Mesenchymal stem cell (in vitro differentiated cells and primary cell): ENCODE measurements around the gene CCAR1.
A peak's percentile ranks its signal among the peaks of the same experiment; 100 is the strongest.

Experiments
- DNase-seq: peaks from one replicate; pipeline ENCODE4 v3.0.0-alpha.2; 2013
- H2AFZ ChIP-seq: one replicate; pipeline ENCODE4 v1.6.1; 2013; ENCODE audit warnings: low read depth, mild to moderate bottlenecking, control low read depth, inconsistent platforms, low read length, moderate library complexity
- H2AK5ac ChIP-seq: 2 replicates; pipeline ENCODE4 v1.6.1; 2013; ENCODE audit warnings: low read length, moderate library complexity, mild to moderate bottlenecking, inconsistent platforms; ENCODE audit not compliant: severe bottlenecking
- H2BK120ac ChIP-seq: one replicate; pipeline ENCODE4 v1.6.1; 2013; ENCODE audit warnings: low read depth, mild to moderate bottlenecking, inconsistent platforms, low read length, moderate library complexity
- H2BK12ac ChIP-seq, 2 experiments: one replicate each; pipeline ENCODE4 v1.6.1; 2013; ENCODE audit warnings: inconsistent platforms in 2 of 2, low read length in 2 of 2, mild to moderate bottlenecking in 2 of 2, moderate library complexity in 2 of 2, control low read depth in 1 of 2
- H2BK15ac ChIP-seq: one replicate; pipeline ENCODE4 v1.6.1; 2013; ENCODE audit warnings: mild to moderate bottlenecking, low read depth, inconsistent platforms; ENCODE audit not compliant: poor library complexity, severe bottlenecking
- H2BK5ac ChIP-seq: 2 replicates; pipeline ENCODE4 v1.6.1; 2013; ENCODE audit warnings: low read depth, mild to moderate bottlenecking, low read length, control low read depth, inconsistent platforms; ENCODE audit not compliant: poor library complexity, severe bottlenecking
- H3K14ac ChIP-seq, 2 experiments: one replicate each; pipeline ENCODE4 v1.6.1; 2013; ENCODE audit warnings: inconsistent platforms in 2 of 2, low read length in 2 of 2, control low read depth in 1 of 2, mild to moderate bottlenecking in 1 of 2, moderate library complexity in 1 of 2
- H3K18ac ChIP-seq, 2 experiments: one replicate each; pipeline ENCODE4 v1.6.1; 2013; ENCODE audit warnings: inconsistent platforms in 2 of 2, low read length in 2 of 2, control low read depth in 1 of 2, low read depth in 1 of 2, mild to moderate bottlenecking in 1 of 2
- H3K23ac ChIP-seq, 2 experiments: one replicate each; pipeline ENCODE4 v1.6.1; 2013; ENCODE audit warnings: inconsistent platforms in 2 of 2, low read length in 2 of 2, mild to moderate bottlenecking in 2 of 2, moderate library complexity in 2 of 2, control low read depth in 1 of 2
- H3K27ac ChIP-seq: 2 replicates; pipeline ENCODE4 v1.5.1; 2013; ENCODE audit warnings: mild to moderate bottlenecking, moderate library complexity, low read length, control low read depth, inconsistent platforms; ENCODE audit not compliant: poor library complexity, severe bottlenecking
- H3K27me3 ChIP-seq, 2 experiments: 2 replicates each; pipeline versions ENCODE4 v1.6.1 to v1.7.0; 2013; ENCODE audit warnings: low read length in 2 of 2, mild to moderate bottlenecking in 2 of 2, moderate library complexity in 2 of 2, control low read depth in 1 of 2, inconsistent platforms in 1 of 2; ENCODE audit not compliant: control insufficient read depth in 1 of 2, insufficient read depth in 1 of 2
- H3K36me3 ChIP-seq, 2 experiments: 2 replicates each; pipeline versions ENCODE4 v1.6.1 to v1.7.0; 2013; ENCODE audit warnings: low read length in 2 of 2, control low read depth in 1 of 2, inconsistent platforms in 1 of 2, low read depth in 1 of 2, mild to moderate bottlenecking in 1 of 2; ENCODE audit not compliant: insufficient read depth in 2 of 2, control insufficient read depth in 1 of 2
- H3K4ac ChIP-seq, 2 experiments: one replicate each; pipeline ENCODE4 v1.6.1; 2013; ENCODE audit warnings: inconsistent platforms in 2 of 2, low read length in 2 of 2, mild to moderate bottlenecking in 2 of 2, moderate library complexity in 2 of 2, control low read depth in 1 of 2, low read depth in 1 of 2
- H3K4me1 ChIP-seq: 2 replicates; pipeline ENCODE4 v1.6.1; 2013; ENCODE audit warnings: low read depth, low read length, control low read depth; ENCODE audit not compliant: control insufficient read depth, insufficient read depth
- H3K4me2 ChIP-seq: 2 replicates; pipeline ENCODE4 v1.6.1; 2013; ENCODE audit warnings: low read length, mild to moderate bottlenecking, inconsistent platforms; ENCODE audit not compliant: poor library complexity, severe bottlenecking
- H3K4me3 ChIP-seq, 2 experiments: 2 replicates each; pipeline versions ENCODE4 v1.5.1 to v1.7.0; 2013; ENCODE audit warnings: low read length in 2 of 2, mild to moderate bottlenecking in 2 of 2, control low read depth in 1 of 2, low read depth in 1 of 2; ENCODE audit not compliant: insufficient read depth in 1 of 2
- H3K79me1 ChIP-seq: replicated peaks from 2 replicates; pipeline ENCODE4 v1.6.1; 2013; ENCODE audit warnings: mild to moderate bottlenecking, control low read depth, low read length, inconsistent platforms; ENCODE audit not compliant: poor library complexity, severe bottlenecking
- H3K9ac ChIP-seq: 2 replicates; pipeline ENCODE4 v1.7.0; 2013; ENCODE audit warnings: mild to moderate bottlenecking, low read length, moderate library complexity
- H3K9me3 ChIP-seq: 2 replicates; pipeline ENCODE4 v1.7.0; 2013; ENCODE audit warnings: mild to moderate bottlenecking, low read length; ENCODE audit not compliant: control insufficient read depth
- H4K8ac ChIP-seq: one replicate; pipeline ENCODE4 v1.6.1; 2013; ENCODE audit warnings: inconsistent platforms, mild to moderate bottlenecking, low read length, moderate library complexity
- H4K91ac ChIP-seq: one replicate; pipeline ENCODE4 v1.6.1; 2013; ENCODE audit warnings: mild to moderate bottlenecking, low read length, inconsistent platforms
- WGBS: methylation state at CpG from one replicate; pipeline ENCODE4 v1.1.7; 2013; ENCODE audit warnings: mixed read lengths; 5-methylcytosine and 5-hydroxymethylcytosine counted together

The CCAR1 gene

DNA sequence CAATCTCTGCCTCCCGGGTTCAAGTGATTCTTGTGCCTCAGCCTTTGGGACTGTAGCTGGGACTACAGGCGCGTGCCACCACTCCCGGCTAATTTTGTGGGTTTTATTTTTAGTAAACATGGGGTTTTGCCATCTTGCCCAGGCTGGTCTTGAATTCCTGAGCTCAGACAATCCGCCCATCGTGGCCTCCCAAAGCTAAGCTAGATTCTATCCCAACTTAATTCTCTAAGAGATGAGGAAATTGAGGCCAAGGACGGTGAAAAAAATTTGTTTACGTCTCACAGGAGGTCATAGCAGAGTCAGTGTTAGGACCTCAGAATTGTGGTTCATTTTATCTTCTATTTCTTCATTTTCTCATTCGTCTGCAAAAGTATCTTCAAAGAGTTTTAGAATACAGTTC, 6.1 kb downstream of the CCAR1 start:
- Histone ChIP-seq H3K14ac (no peak overlapping the region), H3K18ac (peak overlapping the region in 1 of 2 experiments; percentile 24), H3K23ac (no peak overlapping the region), H4K91ac (no peak overlapping the region), H2BK120ac (no peak overlapping the region), H2BK5ac (no peak overlapping the region), H3K27me3 (no peaks in the 10 kb centered on the region), H3K4me3 (no peak overlapping the region), H3K9me3 (no peaks in the 10 kb centered on the region), H4K8ac (no peak overlapping the region), H3K4me1 (peaks cover 4% of the 10 kb centered on the region), H3K4ac (no peak overlapping the region), H3K9ac (no peak overlapping the region), H2AK5ac (no peak overlapping the region), H2BK15ac (no peak overlapping the region), H3K79me1 (peaks cover 13% of the 10 kb centered on the region), H3K27ac (no peak overlapping the region), H3K4me2 (no peak overlapping the region), H2AFZ (no peak overlapping the region), H2BK12ac (no peak overlapping the region), H3K36me3 (peaks cover 53 to 70% of the 10 kb centered on the region in 2 experiments)
- no peak for DNase-seq
- WGBS: 100% methylated on average over 6 of the region's 9 CpGs

DNA sequence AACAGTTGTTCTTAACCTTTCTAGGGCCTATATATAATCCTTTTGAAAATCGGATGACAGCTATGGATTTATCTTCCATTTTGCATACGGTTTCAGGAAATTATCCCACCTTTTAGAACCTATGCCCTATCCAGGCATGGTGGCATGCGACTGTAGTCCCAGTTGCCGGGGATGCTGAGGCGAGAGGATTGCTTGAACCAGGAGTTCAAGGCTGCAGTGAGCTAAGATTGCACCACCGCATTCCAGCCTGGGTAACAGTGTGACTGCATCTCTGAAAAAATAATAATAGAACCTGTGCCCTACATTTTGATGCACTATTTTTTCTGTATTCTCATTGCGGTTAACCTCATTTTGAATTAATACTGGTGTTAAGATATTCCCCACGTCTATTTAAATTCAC, 11.6 kb downstream of the CCAR1 start:
- Histone ChIP-seq H2BK15ac (no peak overlapping the region), H3K14ac (no peak overlapping the region), H3K4me2 (no peak overlapping the region), H2BK5ac (no peak overlapping the region), H3K4me3 (no peak overlapping the region), H3K9me3 (no peaks in the 10 kb centered on the region), H3K18ac (no peak overlapping the region), H3K36me3 (peaks cover 49 to 90% of the 10 kb centered on the region in 2 experiments), H2BK120ac (no peak overlapping the region), H3K4ac (no peak overlapping the region), H4K91ac (no peak overlapping the region), H3K4me1 (peaks cover 2% of the 10 kb centered on the region), H2BK12ac (no peak overlapping the region), H3K23ac (no peak overlapping the region), H2AK5ac (no peak overlapping the region), H3K27me3 (no peaks in the 10 kb centered on the region), H3K27ac (no peak overlapping the region), H2AFZ (no peak overlapping the region), H3K79me1 (peaks cover 19% of the 10 kb centered on the region), H4K8ac (no peak overlapping the region), H3K9ac (no peak overlapping the region)
- DNase-seq: no peak
- 98% methylated on average over 8 of the region's 8 CpGs for WGBS

DNA sequence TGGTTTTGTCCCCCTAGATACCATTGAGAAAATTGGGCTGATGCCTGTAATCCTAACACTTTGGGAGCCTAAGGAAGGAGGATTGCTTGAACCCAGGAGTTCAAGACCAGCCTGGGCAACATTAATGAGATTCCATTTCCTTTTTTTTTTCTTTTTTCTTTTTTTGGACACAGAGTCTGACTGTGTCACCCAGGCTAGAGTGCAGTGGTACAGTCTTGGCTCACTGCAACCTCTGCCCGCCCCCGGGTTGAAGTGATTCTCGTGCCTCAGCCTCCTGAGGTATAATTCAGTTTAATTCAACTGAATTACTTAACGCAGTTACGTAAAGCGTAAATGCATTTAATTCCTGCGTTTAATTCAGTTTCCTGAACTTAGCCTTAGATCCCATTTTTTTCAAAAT, 13.3 kb downstream of the CCAR1 start:
- Histone ChIP-seq H2AFZ (no peak overlapping the region), H3K4ac (no peak overlapping the region), H3K4me2 (no peak overlapping the region), H3K4me3 (no peak overlapping the region), H3K9me3 (no peaks in the 10 kb centered on the region), H2AK5ac (no peak overlapping the region), H4K91ac (no peak overlapping the region), H3K36me3 (peaks cover 50 to 93% of the 10 kb centered on the region in 2 experiments), H3K27ac (no peak overlapping the region), H3K27me3 (no peaks in the 10 kb centered on the region), H3K18ac (no peak overlapping the region), H4K8ac (no peak overlapping the region), H3K4me1 (peaks cover 2% of the 10 kb centered on the region), H2BK120ac (no peak overlapping the region), H2BK15ac (no peak overlapping the region), H3K14ac (no peak overlapping the region), H3K23ac (no peak overlapping the region), H3K79me1 (peaks cover 19% of the 10 kb centered on the region), H2BK12ac (no peak overlapping the region), H2BK5ac (no peak overlapping the region), H3K9ac (no peak overlapping the region)
- 98% methylated on average over 6 of the region's 7 CpGs for WGBS
- no peak for DNase-seq

DNA sequence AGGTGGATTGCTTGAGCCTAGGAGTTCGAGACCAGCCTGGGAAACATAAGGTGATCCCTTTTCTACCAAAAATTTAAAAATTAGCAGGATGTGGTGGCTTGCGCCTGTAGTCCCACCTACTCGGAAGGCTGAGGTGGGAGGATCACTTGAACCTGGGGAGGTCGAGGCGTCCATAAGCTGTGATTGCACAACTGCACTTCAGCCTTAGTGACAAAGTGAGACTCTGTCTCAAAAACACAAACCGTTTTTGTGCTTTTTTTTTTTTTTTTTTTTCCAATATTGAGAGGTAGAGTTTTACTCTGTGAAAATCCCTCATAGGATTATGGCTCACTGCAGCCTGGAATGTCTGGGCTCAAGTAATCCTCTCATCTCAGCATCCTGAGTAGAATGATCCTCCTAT, 14.1 kb downstream of the CCAR1 start:
- DNase-seq: no peak
- H3K4me3 ChIP-seq: no peak overlapping the region
- 100% methylated on average over 3 of the region's 6 CpGs for WGBS
- no peak overlapping the region for H2BK12ac ChIP-seq
- no peak overlapping the region for H2BK5ac ChIP-seq
- no peaks in the 10 kb centered on the region for H3K27me3 ChIP-seq
- no peak overlapping the region for H3K4ac ChIP-seq
- no peak overlapping the region for H2AK5ac ChIP-seq
- no peak overlapping the region for H3K9ac ChIP-seq
- H2BK120ac ChIP-seq: no peak overlapping the region
- no peak overlapping the region for H3K14ac ChIP-seq
- no peak overlapping the region for H2AFZ ChIP-seq
- no peak overlapping the region for H4K91ac ChIP-seq
- H3K36me3 ChIP-seq: peaks cover 46 to 94% of the 10 kb centered on the region in 2 experiments
- H3K4me2 ChIP-seq: no peak overlapping the region
- H3K27ac ChIP-seq: no peak overlapping the region
- no peaks in the 10 kb centered on the region for H3K9me3 ChIP-seq
- peaks cover 19% of the 10 kb centered on the region for H3K79me1 ChIP-seq
- H2BK15ac ChIP-seq: no peak overlapping the region
- H4K8ac ChIP-seq: no peak overlapping the region
- H3K4me1 ChIP-seq: peaks cover 2% of the 10 kb centered on the region
- H3K18ac ChIP-seq: no peak overlapping the region
- H3K23ac ChIP-seq: no peak overlapping the region
